Smooth muscle cell of the brain vasculature (primary cell): ENCODE results near the gene PARD6G.

ENCODE experiments used
- DNase-seq: peaks from one replicate; pipeline ENCODE4 v3.0.0-alpha.2; 2012; ENCODE audit warnings: low read depth, low spot score

The PARD6G gene

GRCh38 chr18:80147037-80147417, 100.3 kb downstream of the PARD6G start:
- no peak for DNase-seq

- no peak for DNase-seq
These were observed 102.0 kb downstream of the PARD6G start for GRCh38 chr18:80145196-80145804.

DNA sequence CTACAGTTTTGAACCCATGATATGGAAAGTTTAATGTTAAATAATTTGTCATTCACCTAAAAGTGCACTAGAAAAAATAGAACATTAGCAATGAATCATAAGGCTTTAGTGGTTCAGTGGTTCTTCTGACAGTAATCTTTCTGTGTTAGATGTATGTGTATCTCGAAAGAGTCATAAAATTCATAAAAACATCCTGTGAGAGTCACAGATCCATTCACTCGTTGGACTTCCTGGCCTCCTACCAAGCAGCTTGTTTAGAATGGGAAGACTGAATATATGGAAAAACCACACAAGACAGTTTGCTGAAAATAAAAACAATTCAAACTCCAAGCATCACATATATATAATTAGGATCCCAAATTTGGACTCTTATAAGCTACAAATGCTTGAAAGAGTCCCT, 103.4 kb downstream of the PARD6G start:
- no peak for DNase-seq

DNA sequence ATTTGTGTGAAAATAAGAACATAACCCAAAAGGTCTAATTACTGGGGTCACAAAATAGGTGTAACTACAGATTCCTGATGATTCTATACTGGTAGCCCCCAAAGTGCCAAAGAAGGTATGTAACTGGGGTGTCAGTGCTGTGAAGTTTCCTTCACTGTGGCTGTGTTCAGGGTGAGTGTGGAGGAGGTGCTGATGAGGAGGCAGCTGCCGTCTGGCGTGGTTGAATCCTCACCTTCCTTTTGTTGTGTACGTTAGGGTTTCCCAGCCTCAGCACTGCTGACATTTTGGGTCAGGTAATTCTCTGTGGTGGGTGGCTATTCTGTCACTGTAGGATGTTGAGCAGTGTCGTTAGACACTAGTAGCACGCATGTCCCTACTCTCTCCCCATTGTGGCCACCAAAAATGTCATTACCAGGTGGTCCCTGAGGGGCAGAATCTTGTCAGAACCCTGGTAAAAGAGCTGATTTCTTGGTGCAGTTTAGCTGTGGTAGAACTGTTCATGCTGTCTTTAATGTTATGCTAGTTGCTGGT, 106.8 kb downstream of the PARD6G start:
- no peak for DNase-seq

- DNase-seq, result no peak
These were observed 109.3 kb downstream of the PARD6G start for GRCh38 chr18:80137976-80138375.

GRCh38 chr18:80137137-80137536, 110.2 kb downstream of the PARD6G start:
- no peak for DNase-seq

DNA sequence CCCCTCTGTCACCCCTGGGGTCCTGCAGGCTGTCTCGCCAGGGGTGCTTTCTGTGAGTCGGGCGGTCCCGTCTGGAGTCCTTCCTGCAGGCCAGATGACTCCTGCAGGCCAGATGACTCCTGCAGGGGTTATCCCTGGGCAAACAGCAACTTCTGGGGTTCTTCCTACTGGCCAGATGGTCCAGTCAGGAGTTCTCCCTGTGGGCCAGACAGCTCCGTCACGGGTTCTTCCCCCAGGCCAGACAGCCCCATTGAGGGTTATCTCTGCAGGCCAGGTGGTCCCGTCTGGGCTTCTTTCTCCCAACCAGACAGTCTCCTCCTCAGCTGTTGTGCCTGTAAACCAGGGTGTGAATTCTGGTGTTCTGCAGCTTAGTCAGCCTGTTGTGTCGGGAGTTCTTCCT, 110.6 kb downstream of the PARD6G start:
- DNase-seq, result no peak

DNA sequence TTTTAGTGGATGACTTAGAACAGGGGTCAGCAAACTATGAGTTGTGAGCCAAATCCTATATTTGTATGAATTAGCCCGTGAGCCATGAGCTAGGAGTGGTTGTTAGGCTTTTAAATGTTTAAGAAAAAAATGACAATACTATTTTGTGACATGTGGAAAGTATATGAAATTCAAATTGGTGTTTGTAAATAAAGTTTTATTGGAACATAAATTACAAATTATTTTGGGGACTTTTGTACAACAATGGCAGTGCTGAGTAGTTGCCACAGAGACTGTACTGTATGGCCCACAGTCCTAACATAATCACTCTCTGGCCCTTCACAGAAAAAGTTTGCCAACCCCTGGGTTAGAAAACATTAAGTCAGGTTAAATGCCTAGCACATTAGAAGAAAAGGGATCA, 112.2 kb downstream of the PARD6G start:
- DNase-seq, result no peak

DNA sequence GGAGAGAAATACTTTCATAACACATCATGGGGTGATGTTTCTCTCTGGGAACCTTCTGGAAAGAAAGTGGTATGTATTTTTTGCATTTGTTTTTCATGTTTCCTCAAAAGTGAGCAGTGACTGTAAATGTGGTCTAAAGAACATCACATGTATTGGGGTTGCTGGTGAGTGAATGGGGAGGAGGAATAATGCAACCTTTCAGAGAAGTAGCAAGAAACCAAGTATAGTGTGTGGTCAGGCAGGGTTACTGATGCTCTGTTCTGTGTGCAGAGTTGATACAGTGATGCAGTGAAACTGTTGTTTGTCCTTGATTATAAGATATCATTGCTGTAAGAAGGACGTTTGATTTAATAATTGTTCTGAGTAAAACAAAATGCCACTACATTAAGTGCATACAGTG, 114.2 kb downstream of the PARD6G start:
- no peak for DNase-seq

- no peak for DNase-seq
These were observed 115.0 kb downstream of the PARD6G start for GRCh38 chr18:80132180-80132812.

DNA sequence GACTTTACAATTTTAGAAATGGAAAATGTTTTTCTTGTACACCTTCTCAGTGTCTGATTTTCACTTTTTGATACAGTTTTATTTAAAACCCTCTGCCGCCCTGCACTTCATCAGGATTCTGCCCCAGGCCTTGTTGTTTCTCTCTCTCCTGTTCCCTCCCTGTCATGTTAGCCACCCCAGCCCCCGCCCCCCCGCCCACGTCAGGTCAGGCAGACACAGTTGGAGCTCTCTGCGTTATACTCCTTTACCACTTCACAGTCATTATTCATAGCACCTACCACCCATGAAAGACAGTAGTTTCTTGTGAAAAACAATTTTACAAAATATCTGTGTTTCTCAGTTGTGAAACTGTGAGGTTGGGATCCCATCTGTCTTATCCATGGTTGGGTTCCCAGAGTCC, 116.8 kb downstream of the PARD6G start:
- no peak for DNase-seq

GRCh38 chr18:80129672-80130367, 117.5 kb downstream of the PARD6G start:
- DNase-seq, result no peak

DNA sequence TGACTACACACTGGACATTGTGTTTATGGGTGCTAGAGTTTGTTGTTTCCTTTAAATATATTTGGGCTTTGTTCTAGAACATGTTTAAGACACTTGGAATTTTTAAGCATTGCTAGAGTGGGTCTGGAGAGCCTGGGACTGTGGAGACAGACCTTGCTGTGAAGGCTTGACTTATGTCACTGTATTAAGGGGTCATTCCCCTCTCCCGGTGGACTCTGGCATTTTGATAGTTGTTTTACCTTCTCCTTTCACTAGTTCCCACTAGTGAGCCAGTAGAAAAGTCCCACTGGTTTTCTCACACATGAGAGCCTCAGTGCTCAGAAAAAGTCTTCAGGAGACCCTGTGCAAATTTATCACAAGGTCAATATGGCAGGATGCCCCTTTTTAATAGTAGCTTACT, 119.7 kb downstream of the PARD6G start:
- no peak for DNase-seq

- DNase-seq, result no peak
These were observed 120.5 kb downstream of the PARD6G start for GRCh38 chr18:80126797-80127196.

DNA sequence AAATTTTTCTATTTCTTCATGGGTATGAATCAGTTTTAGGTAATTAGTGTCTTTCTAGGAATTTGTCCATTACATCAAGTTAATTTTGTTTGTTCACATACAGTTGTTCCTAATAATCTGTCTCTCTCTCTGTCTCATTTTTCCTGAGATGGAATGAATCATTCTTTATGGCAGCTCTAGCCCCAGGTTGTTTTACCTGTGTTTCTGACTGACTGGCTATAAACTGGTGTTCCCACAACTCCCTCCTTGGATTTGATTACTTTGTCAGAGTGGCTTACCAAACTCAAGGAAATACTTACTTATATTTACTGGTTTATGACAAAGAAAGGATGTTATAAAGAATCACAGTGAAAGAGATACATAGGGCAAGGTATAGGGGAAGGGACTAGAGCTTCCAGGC, 123.2 kb downstream of the PARD6G start:
- DNase-seq, result no peak

DNA sequence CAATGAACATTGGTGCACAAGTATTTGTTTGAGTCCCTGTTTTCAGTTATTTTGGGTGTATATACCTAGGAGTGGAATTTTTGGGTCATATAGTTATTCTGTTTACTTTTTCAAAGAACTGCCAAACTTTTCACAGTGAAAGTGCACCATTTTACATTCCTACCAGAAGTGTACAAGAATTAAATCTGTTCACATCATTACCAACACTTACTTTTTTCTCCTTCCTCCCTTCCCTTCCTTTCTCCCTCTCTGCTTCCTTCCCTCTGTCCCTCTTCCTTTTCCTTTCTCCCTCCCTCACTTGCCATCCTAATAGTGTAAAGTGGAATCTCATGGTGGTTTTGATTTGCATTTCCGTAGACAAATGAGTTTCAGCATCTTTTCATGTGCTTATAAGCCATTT, 126.4 kb downstream of the PARD6G start:
- DNase-seq, result no peak

- no peak for DNase-seq
These were observed 128.2 kb downstream of the PARD6G start for GRCh38 chr18:80119111-80119510.

DNA sequence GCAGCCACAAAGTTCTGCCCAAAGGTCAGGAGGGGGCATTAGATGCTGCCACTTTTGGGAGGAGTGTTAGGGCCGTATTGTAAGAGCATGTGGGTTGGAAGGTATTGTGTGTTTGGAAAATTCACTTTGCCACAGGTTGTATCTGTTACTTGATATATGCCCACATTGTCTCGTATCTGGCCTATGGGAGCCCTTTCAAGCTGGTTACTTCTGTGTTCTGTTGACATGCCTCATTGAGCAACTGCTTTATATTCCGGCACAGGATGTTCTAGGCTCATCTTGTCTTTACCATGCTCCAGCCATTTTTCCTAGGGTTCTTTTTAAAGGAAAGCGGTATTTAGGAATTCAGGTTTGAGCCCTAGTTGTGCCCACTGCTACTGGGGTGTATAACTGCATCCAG, 132.3 kb downstream of the PARD6G start:
- DNase-seq, result no peak

DNA sequence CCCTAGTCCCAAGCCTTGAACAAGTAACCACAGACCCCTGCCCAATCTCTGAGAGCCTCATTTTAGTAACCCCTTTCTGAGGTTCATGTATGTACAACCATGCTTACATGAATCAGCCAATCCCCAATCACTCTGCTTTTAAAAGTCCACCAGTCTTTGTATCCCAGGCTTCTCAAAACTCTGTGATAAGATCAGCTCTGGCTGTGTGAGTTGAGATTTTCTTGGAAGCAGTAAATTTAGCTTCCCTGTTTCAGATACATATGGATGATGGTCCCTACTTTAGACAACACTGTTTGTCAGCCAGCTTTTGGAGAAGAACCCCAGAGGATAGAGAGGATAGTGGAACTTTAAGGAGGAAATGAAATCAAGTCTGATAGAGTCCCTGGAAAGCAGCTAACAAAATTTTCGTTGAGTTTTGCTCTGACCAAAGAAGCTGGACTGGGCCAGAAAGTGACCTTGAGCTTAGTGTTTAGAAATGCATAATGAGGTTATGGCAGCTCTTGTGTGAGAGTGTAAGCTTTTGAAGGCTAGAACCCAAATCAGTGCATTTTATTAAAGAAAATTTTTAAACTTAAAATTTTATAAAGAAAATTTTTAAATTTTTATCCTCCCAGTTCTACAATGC, 134.6 kb downstream of the PARD6G start:
- no peak for DNase-seq

GRCh38 chr18:80109676-80110078, 137.6 kb downstream of the PARD6G start:
- no peak for DNase-seq

GRCh38 chr18:80108739-80109675, 138.3 kb downstream of the PARD6G start, which contains the start of gene ADNP2:
ADNP2 (plus strand) TSS chr18:80109262; CDS start chr18:80117543, 8,281 bp downstream.
- peak; percentile 75 for DNase-seq
